Sigmoid colon (tissue), 7 donors: Measurements from ENCODE around the gene ANGPT4. TPM values are rescaled to one million over a fixed set of nuclear protein-coding genes. Genes with fewer than 3 reads are reported as not detected.

Source experiments
- DNase-seq: peaks from one replicate; pipeline ENCODE4 v3.0.0-alpha.2; 2019
- H3K27ac ChIP-seq, 4 donors: fragments of 200-600 bp; sonication (generic); one replicate each; pipeline ENCODE4 v1.5.1; 2016 to 2019; ENCODE audit warnings: mild to moderate bottlenecking in 1 of 4
- H3K27me3 ChIP-seq, 3 donors: fragments of 200-600 bp; sonication (generic); one replicate each; pipeline ENCODE4 v1.5.1; 2019; ENCODE audit warnings: mild to moderate bottlenecking in 1 of 3
- H3K36me3 ChIP-seq, 4 donors: fragments of 200-600 bp; sonication (generic); one replicate each; pipeline ENCODE4 v1.5.1; 2016 to 2019
- H3K4me1 ChIP-seq, 4 donors: fragments of 200-600 bp; sonication (generic); one replicate each; pipeline ENCODE4 v1.5.1; 2017 to 2019
- H3K4me3 ChIP-seq, 4 donors: fragments of 200-600 bp; sonication (generic); one replicate each; pipeline ENCODE4 v1.5.1; 2017 to 2019; ENCODE audit warnings: mild to moderate bottlenecking in 2 of 4, moderate library complexity in 1 of 4
- H3K9me3 ChIP-seq, 4 donors: fragments of 200-600 bp in 3 of 4; sonication (generic) in 3 of 4; one replicate each; pipeline versions ENCODE4 v1.5.1 to v1.6.1; 2013 to 2019
- CTCF ChIP-seq, 4 experiments: fragments of 450-650 bp in 3 of 4; fragments of 200-600 bp in 1 of 4; IDR thresholded peaks; one replicate each; pipeline ENCODE4 v1.5.1; 2016 to 2019; ENCODE audit warnings: antibody characterized with exemption in 4 of 4, mild to moderate bottlenecking in 3 of 4, moderate library complexity in 2 of 4
- EP300 ChIP-seq, 4 donors: sonication (generic); formaldehyde crosslinking; IDR thresholded peaks; one replicate each; pipeline ENCODE4 v1.6.1; 2017; ENCODE audit warnings: antibody characterized with exemption in 4 of 4
- POLR2A ChIP-seq, 2 donors: fragments of 450-650 bp; IDR thresholded peaks; one replicate each; pipeline ENCODE4 v1.6.1; 2016; ENCODE audit warnings: antibody characterized with exemption in 2 of 2, mild to moderate bottlenecking in 2 of 2, moderate library complexity in 2 of 2
- POLR2AphosphoS5 ChIP-seq, 4 donors: sonication (generic); formaldehyde crosslinking; IDR thresholded peaks; one replicate each; pipeline ENCODE4 v1.6.1; 2017; ENCODE audit warnings: antibody characterized with exemption in 4 of 4
- WGBS, 2 donors: extraction: QIAGEN DNeasy Blood & Tissue Kit; methylation state at CpG; one replicate each; pipeline ENCODE4 v1.1.7; 2013; 5-methylcytosine and 5-hydroxymethylcytosine counted together
- intact Hi-C: fragments of 100-400 bp; cut with DNase I; formaldehyde crosslinking; loops from one replicate; pipeline ENCODE4 v1.15.1; 2023
- polyA plus RNA-seq, 3 donors: library from polyadenylated mRNA; stranded (reverse); fragments of 200-250 nt; gene quantifications; one replicate each; pipeline ENCODE4 v1.2.3, GENCODE V29; 2013
- total RNA-seq, 4 donors: library from RNA; depleted of rRNA; stranded (reverse); fragments of >200 nt; gene quantifications; one replicate each; pipeline ENCODE4 v1.1.0, GENCODE V29; 2016
- donor health status: healthy with polysubstance abuse.
- donor health status: Bipolar disorder and iron deficiency.
- donor health status: healthy.

The ANGPT4 gene
- total and polyA plus RNA-seq, 7 donors = under 0.01 to 0.28 (median 0.23) TPM; not detected in 3

GRCh38 chr20:961768-962167 lies 45.6 kb upstream of the ANGPT4 start:
- TF ChIP-seq POLR2AphosphoS5 (IDR thresholded peaks at IDR 0.05) (no peak), EP300 (IDR thresholded peaks at IDR 0.05) (no peak), CTCF (IDR thresholded peaks at IDR 0.05) (no peak), POLR2A (IDR thresholded peaks at IDR 0.05) (no peak)
- Histone ChIP-seq H3K27ac (no peak overlapping the region), H3K27me3 (peaks cover 0 to 30% (median 7%) of the 10 kb centered on the region in 3 donors), H3K4me3 (no peak overlapping the region), H3K9me3 (no peaks in the 10 kb centered on the region), H3K36me3 (no peaks in the 10 kb centered on the region), H3K4me1 (no peaks in the 10 kb centered on the region)
- 45 to 77% methylated on average over 2 of the region's 2 CpGs for WGBS, 2 donors
- no peak for DNase-seq
- intact Hi-C loops = no loop called here

GRCh38 chr20:959996-960615 lies 44.0 kb upstream of the ANGPT4 start:
- TF ChIP-seq EP300 (IDR thresholded peaks at IDR 0.05) = no peak
- TF ChIP-seq CTCF (IDR thresholded peaks at IDR 0.05) = no peak
- no peak for TF ChIP-seq POLR2A (IDR thresholded peaks at IDR 0.05)
- TF ChIP-seq POLR2AphosphoS5 (IDR thresholded peaks at IDR 0.05) = no peak
- H3K9me3 ChIP-seq = no peaks in the 10 kb centered on the region
- 80 to 81% methylated on average over 16 of the region's 16 CpGs for WGBS, 2 donors
- DNase-seq = no peak
- H3K36me3 ChIP-seq = no peaks in the 10 kb centered on the region
- no peak overlapping the region for H3K27ac ChIP-seq
- H3K27me3 ChIP-seq = peaks cover 0 to 47% (median 21%) of the 10 kb centered on the region in 3 donors
- H3K4me1 ChIP-seq = no peaks in the 10 kb centered on the region
- intact Hi-C loops = loop anchor here (10.0 kb wide), 1 partner anchor 255 kb away; no protein-coding TSS in a partner anchor
- no peak overlapping the region for H3K4me3 ChIP-seq

GRCh38 chr20:958936-959815 lies 43.0 kb upstream of the ANGPT4 start:
- H3K4me3 ChIP-seq = no peak overlapping the region

GRCh38 chr20:957544-957943 lies 41.4 kb upstream of the ANGPT4 start:
- TF ChIP-seq EP300 (IDR thresholded peaks at IDR 0.05) (no peak), POLR2A (IDR thresholded peaks at IDR 0.05) (no peak), POLR2AphosphoS5 (IDR thresholded peaks at IDR 0.05) (no peak), CTCF (IDR thresholded peaks at IDR 0.05) (no peak)
- intact Hi-C loops = loop anchor here (10.0 kb wide), 1 partner anchor 257 kb away; no protein-coding TSS in a partner anchor
- 78 to 90% methylated on average over 1 of the region's 1 CpG for WGBS, 2 donors
- H3K4me3 ChIP-seq = no peak overlapping the region
- peaks cover 0 to 59% (median 25%) of the 10 kb centered on the region in 3 donors for H3K27me3 ChIP-seq
- H3K36me3 ChIP-seq = no peaks in the 10 kb centered on the region
- H3K27ac ChIP-seq = no peak overlapping the region
- H3K4me1 ChIP-seq = no peaks in the 10 kb centered on the region
- no peaks in the 10 kb centered on the region for H3K9me3 ChIP-seq
- DNase-seq = no peak

More at GRCh38 chr20:958936-959815, 43.0 kb upstream of the ANGPT4 start:
- no peak for TF ChIP-seq POLR2AphosphoS5 (IDR thresholded peaks at IDR 0.05)
- TF ChIP-seq POLR2A (IDR thresholded peaks at IDR 0.05) = no peak
- no peak for TF ChIP-seq CTCF (IDR thresholded peaks at IDR 0.05)
- no peak for TF ChIP-seq EP300 (IDR thresholded peaks at IDR 0.05)
- no peak for DNase-seq
- Histone ChIP-seq H3K27me3 (peaks cover 0 to 52% (median 25%) of the 10 kb centered on the region in 3 donors), H3K9me3 (no peaks in the 10 kb centered on the region), H3K27ac (no peak overlapping the region), H3K36me3 (no peaks in the 10 kb centered on the region), H3K4me1 (no peaks in the 10 kb centered on the region)
- WGBS, 2 donors = 54 to 70% methylated on average over 19 of the region's 19 CpGs
- intact Hi-C loops = loop anchor here (10.0 kb wide), 1 partner anchor 256 kb away; no protein-coding TSS in a partner anchor
